ENCODE results near the gene UBXN6.

UBXN6 gene

GRCh38 chr19:4396949-4397783 lies 60.4 kb downstream of the UBXN6 start:
- no peak for TF ChIP-seq CTCF (IDR thresholded peaks at IDR 0.05; ENCODE audit: insufficient read depth, low read depth, low read length, missing control alignments)
- H3K4me3 ChIP-seq (ENCODE audit: low read length), result no peak overlapping the region
- DNase-seq (ENCODE audit: low read depth), result no peak
